HepG2 (cell line): ENCODE data around the gene FAM234B. TPM values are rescaled to one million over a fixed set of nuclear protein-coding genes. Genes with fewer than 3 reads are reported as not detected.

Experiments used
- DPF2 ChIP-seq: sonication (generic); formaldehyde crosslinking; IDR thresholded peaks from 2 replicates; pipeline ENCODE4 v1.4.0; 2020; ENCODE audit warnings: mild to moderate bottlenecking, low read depth, missing genetic modification reagents, borderline replicate concordance
- GMEB1 ChIP-seq: sonication (generic); formaldehyde crosslinking; IDR thresholded peaks from 2 replicates; pipeline ENCODE4 v1.5.1; 2020; ENCODE audit warnings: missing genetic modification reagents, mild to moderate bottlenecking, borderline replicate concordance
- HOXA7 ChIP-seq: sonication (generic); formaldehyde crosslinking; IDR thresholded peaks from 2 replicates; pipeline ENCODE4 v1.8.1; 2022; ENCODE audit warnings: mild to moderate bottlenecking, missing genetic modification reagents, moderate library complexity
- KIAA2018 ChIP-seq: sonication (generic); formaldehyde crosslinking; IDR thresholded peaks from 2 replicates; pipeline ENCODE4 v1.5.0; 2020; ENCODE audit warnings: mild to moderate bottlenecking, missing genetic modification reagents, borderline replicate concordance
- SRSF9 ChIP-seq: fragments of 200-400 bp; formaldehyde crosslinking; IDR thresholded peaks from 2 replicates; pipeline ENCODE4 v1.6.1; 2018; ENCODE audit warnings: borderline replicate concordance, mild to moderate bottlenecking, low read depth, low read length; ENCODE audit not compliant: insufficient read depth, poor library complexity, severe bottlenecking
- THAP9 ChIP-seq: sonication (generic); formaldehyde crosslinking; IDR thresholded peaks from 2 replicates; pipeline ENCODE4; 2020; ENCODE audit warnings: missing genetic modification reagents, mild to moderate bottlenecking, borderline replicate concordance
- ZKSCAN1 ChIP-seq: fragments of 150-350 bp; IDR thresholded peaks from 2 replicates; pipeline ENCODE4 v1.6.1; 2014; ENCODE audit warnings: low read length
- ZNF383 ChIP-seq: sonication (generic); formaldehyde crosslinking; IDR thresholded peaks from 2 replicates; pipeline ENCODE4 v1.4.0; 2020; ENCODE audit warnings: missing genetic modification reagents, mild to moderate bottlenecking, borderline replicate concordance
- ZNF512B ChIP-seq: sonication (generic); formaldehyde crosslinking; IDR thresholded peaks from 2 replicates; pipeline ENCODE4 v1.5.1; 2020; ENCODE audit warnings: missing genetic modification reagents, mild to moderate bottlenecking, borderline replicate concordance
- ZNF570 ChIP-seq: sonication (generic); formaldehyde crosslinking; IDR thresholded peaks from 2 replicates; pipeline ENCODE4 v1.4.0; 2020; ENCODE audit warnings: mild to moderate bottlenecking, missing genetic modification reagents, borderline replicate concordance
- ZNF782 ChIP-seq: sonication (generic); formaldehyde crosslinking; IDR thresholded peaks from 2 replicates; pipeline ENCODE4 v1.4.0; 2020; ENCODE audit warnings: missing genetic modification reagents, mild to moderate bottlenecking, borderline replicate concordance
- polyA plus RNA-seq, 8 experiments: library from polyadenylated mRNA; depleted of rRNA in 3 of 8; stranded (reverse) in 7 of 8; unstranded in 1 of 8; fragments of >200 nt; fragmentation: Illumina TruSeq in 4 of 8; extraction: Trizol in 4 of 8; gene quantifications; 2 replicates each; pipeline versions ENCODE4 v1.2.1 to v1.2.3, GENCODE V29; 2011 to 2016; ENCODE audit warnings: low read depth in 4 of 8, missing spikeins in 1 of 8, mixed read lengths in 1 of 8; ENCODE audit not compliant: insufficient read depth in 1 of 8
- total RNA-seq, 5 experiments: library from RNA; depleted of rRNA; stranded (reverse); fragments of >200 nt; fragmentation: Illumina TruSeq; extraction: Trizol; gene quantifications; 2 replicates each; pipeline ENCODE4 v1.2.3, GENCODE V29; 2016; ENCODE audit warnings: low read depth in 1 of 5

FAM234B gene
- total and polyA plus RNA-seq, 2 of the 13 experiments (the other 11 are each of a cell fraction or from before 2014, with no cell fraction given) = 7.8 to 13.8 TPM

GRCh38 chr12:13119826-13120225 is 75.6 kb downstream of the FAM234B start (continued):
- TF ChIP-seq KIAA2018 (no peak), ZKSCAN1 (no peak), GMEB1 (CRISPR knock-in tag) (no peak), HOXA7 (CRISPR knock-in tag) (no peak), DPF2 (CRISPR knock-in tag) (no peak), ZNF782 (CRISPR knock-in tag) (no peak), SRSF9 (no peak), ZNF570 (CRISPR knock-in tag) (no peak), ZNF512B (no peak), ZNF383 (CRISPR knock-in tag) (no peak), THAP9 (CRISPR knock-in tag) (no peak)
